Thyroid gland (tissue), 4 donors: ENCODE data around the gene C11orf91. TPM values are rescaled to one million over a fixed set of nuclear protein-coding genes. Genes with fewer than 3 reads are reported as not detected.
A peak's percentile ranks its signal among the peaks of the same experiment; 100 is the strongest.

Experiments used
- DNase-seq, 2 donors: peaks; one replicate each; pipeline ENCODE4 v3.0.0-alpha.2; 2019
- H3K27ac ChIP-seq, 3 donors: fragments of 200-600 bp; sonication (generic); 1 replicate in 2 of 3; 2 replicates in 1 of 3; pipeline ENCODE4 v1.5.1; 2016 to 2019; ENCODE audit warnings: mild to moderate bottlenecking in 1 of 3, moderate library complexity in 1 of 3
- H3K27me3 ChIP-seq: fragments of 200-600 bp; sonication (generic); one replicate; pipeline ENCODE4 v1.5.1; 2019
- H3K36me3 ChIP-seq, 2 donors: fragments of 200-600 bp; sonication (generic); one replicate each; pipeline ENCODE4 v1.5.1; 2016 to 2019
- H3K4me1 ChIP-seq, 2 donors: fragments of 200-600 bp; sonication (generic); one replicate each; pipeline ENCODE4 v1.5.1; 2017 to 2019
- H3K4me3 ChIP-seq, 3 donors: fragments of 200-600 bp; sonication (generic); replicated peaks in 1 of 3; 1 replicate in 2 of 3; 2 replicates in 1 of 3; pipeline ENCODE4 v1.5.1; 2016; ENCODE audit warnings: mild to moderate bottlenecking in 1 of 3
- H3K9me3 ChIP-seq: fragments of 200-600 bp; sonication (generic); one replicate; pipeline ENCODE4 v1.5.1; 2017
- CTCF ChIP-seq, 6 experiments: fragments of 200-600 bp in 3 of 6; fragments of 450-650 bp in 3 of 6; sonication (generic) in 3 of 6; IDR thresholded peaks; one replicate each; pipeline ENCODE4 v1.5.1; 2016 to 2019; ENCODE audit warnings: antibody characterized with exemption in 6 of 6, mild to moderate bottlenecking in 2 of 6, inconsistent platforms in 1 of 6, moderate library complexity in 1 of 6
- POLR2A ChIP-seq, 2 donors: fragments of 450-650 bp; IDR thresholded peaks; one replicate each; pipeline ENCODE4 v1.6.1; 2017; ENCODE audit warnings: antibody characterized with exemption in 2 of 2, mild to moderate bottlenecking in 2 of 2, moderate library complexity in 1 of 2
- WGBS, 2 donors: methylation state at CpG; one replicate each; pipeline ENCODE4 v1.1.5; 2017; 5-methylcytosine and 5-hydroxymethylcytosine counted together
- intact Hi-C: fragments of 100-400 bp; cut with DNase I; formaldehyde crosslinking; loops from one replicate; pipeline ENCODE4 v1.15.1; 2023
- total RNA-seq, 4 donors: library from RNA; depleted of rRNA; stranded (reverse); fragments of >200 nt; gene quantifications; one replicate each; pipeline ENCODE4 v1.2.3, GENCODE V29; 2016

C11orf91 gene
- total RNA-seq, 4 donors from 2014 or later = not detected

GRCh38 chr11:33724644-33725035, 24.0 kb upstream of the C11orf91 start:
- Histone ChIP-seq H3K4me3 (no peak overlapping the region), H3K27ac (peak overlapping the region; percentile 92 to 98 (median 96)), H3K27me3 (no peaks in the 10 kb centered on the region), H3K4me1 (peaks cover 33 to 41% of the 10 kb centered on the region in 2 donors), H3K9me3 (no peaks in the 10 kb centered on the region), H3K36me3 (peaks cover 5 to 11% of the 10 kb centered on the region in 2 donors)
- DNase-seq = peak; percentile 67
- no peak for TF ChIP-seq POLR2A (IDR thresholded peaks at IDR 0.05)
- intact Hi-C loops = no loop called here
- 42 to 46% methylated on average over 4 of the region's 4 CpGs for WGBS, 2 donors

- TF ChIP-seq POLR2A (IDR thresholded peaks at IDR 0.05) (no peak), CTCF (IDR thresholded peaks at IDR 0.05) (no peak)
- Histone ChIP-seq H3K27ac (peak overlapping the region; percentile 92 to 98 (median 96)), H3K4me1 (peaks cover 33 to 41% of the 10 kb centered on the region in 2 donors), H3K4me3 (no peak overlapping the region), H3K9me3 (no peaks in the 10 kb centered on the region), H3K36me3 (peaks cover 7 to 15% of the 10 kb centered on the region in 2 donors), H3K27me3 (no peaks in the 10 kb centered on the region)
- intact Hi-C loops = no loop called here
- WGBS, 2 donors = 72 to 78% methylated on average over 6 of the region's 6 CpGs
- DNase-seq = no peak
Measured at GRCh38 chr11:33723238-33723881, 22.7 kb upstream of the C11orf91 start.

DNA sequence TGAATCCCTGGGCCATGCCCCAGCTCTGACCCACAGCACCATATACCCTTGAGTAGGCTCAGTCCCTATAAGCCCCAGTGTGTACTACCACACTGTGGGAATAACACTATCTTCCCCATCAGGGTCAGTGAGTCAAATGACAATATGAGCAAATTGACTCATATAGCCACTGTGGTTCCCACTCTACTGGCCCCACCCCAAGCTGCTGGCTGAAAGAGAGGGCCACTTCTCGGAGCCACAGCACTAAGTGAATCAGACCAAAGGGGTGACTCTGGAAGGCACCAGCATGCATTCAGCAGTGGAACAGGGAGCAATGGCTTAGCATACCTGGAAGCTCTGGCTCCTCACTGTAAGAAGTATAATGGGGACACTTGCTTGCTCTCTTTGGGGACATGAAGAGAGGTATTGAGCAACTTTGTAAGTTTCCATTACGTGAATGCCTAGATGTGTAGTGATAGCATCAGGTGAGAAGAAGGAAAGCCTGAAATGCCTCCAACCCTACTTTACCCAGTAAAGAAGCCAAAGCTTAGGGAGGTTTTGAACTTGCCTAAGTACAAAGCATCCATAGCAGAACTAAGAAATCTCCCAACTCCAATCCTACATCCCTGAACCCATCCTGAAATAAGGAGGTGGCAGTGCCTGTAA, 22.1 kb upstream of the C11orf91 start:
- H3K27ac ChIP-seq = peak overlapping the region; percentile 47 to 98 (median 96)

GRCh38 chr11:33721984-33722383, 21.4 kb upstream of the C11orf91 start:
- peak overlapping the region; percentile 47 to 98 (median 96) for H3K27ac ChIP-seq
- WGBS, 2 donors = 76 to 90% methylated on average over 5 of the region's 5 CpGs
- no peaks in the 10 kb centered on the region for H3K9me3 ChIP-seq
- no peak for TF ChIP-seq CTCF (IDR thresholded peaks at IDR 0.05)
- TF ChIP-seq POLR2A (IDR thresholded peaks at IDR 0.05) = no peak
- H3K4me1 ChIP-seq = peaks cover 33 to 41% of the 10 kb centered on the region in 2 donors
- no peak overlapping the region for H3K4me3 ChIP-seq
- H3K27me3 ChIP-seq = no peaks in the 10 kb centered on the region
- intact Hi-C loops = no loop called here
- H3K36me3 ChIP-seq = peaks cover 19 to 20% of the 10 kb centered on the region in 2 donors
- no peak for DNase-seq

More for the DNA sequence above, 22.1 kb upstream of the C11orf91 start:
- Histone ChIP-seq H3K4me1 (peaks cover 33 to 41% of the 10 kb centered on the region in 2 donors), H3K27me3 (no peaks in the 10 kb centered on the region), H3K4me3 (no peak overlapping the region), H3K9me3 (no peaks in the 10 kb centered on the region), H3K36me3 (peaks cover 13 to 15% of the 10 kb centered on the region in 2 donors)
- no peak for DNase-seq
- intact Hi-C loops = no loop called here
- 77 to 86% methylated on average over 2 of the region's 2 CpGs for WGBS, 2 donors
- TF ChIP-seq CTCF (IDR thresholded peaks at IDR 0.05) (no peak), POLR2A (IDR thresholded peaks at IDR 0.05) (no peak)

- Histone ChIP-seq H3K9me3 (no peaks in the 10 kb centered on the region), H3K4me3 (no peak overlapping the region), H3K27me3 (no peaks in the 10 kb centered on the region), H3K4me1 (peaks cover 33 to 41% of the 10 kb centered on the region in 2 donors), H3K36me3 (peaks cover 25 to 26% of the 10 kb centered on the region in 2 donors), H3K27ac (peak overlapping the region in 1 of 3 donors; percentile 98)
- WGBS, 2 donors = 45 to 50% methylated on average over 1 of the region's 1 CpG
- intact Hi-C loops = no loop called here
- no peak for TF ChIP-seq POLR2A (IDR thresholded peaks at IDR 0.05)
- TF ChIP-seq CTCF (IDR thresholded peaks at IDR 0.05) = no peak
- DNase-seq = no peak
Measured at GRCh38 chr11:33721426-33721825, 20.8 kb upstream of the C11orf91 start.
